Testis (tissue), 2 donors: ENCODE measurements around the gene FXR1.

Experiments used
- POLR2A ChIP-seq: fragments of 450-650 bp; IDR thresholded peaks from one replicate; pipeline ENCODE4 v1.6.1; 2017; ENCODE audit warnings: antibody characterized with exemption, mild to moderate bottlenecking, moderate library complexity
- TF ChIP-seq, protein P1 (sequence below), 3 experiments: fragments of 450-650 bp in 2 of 3; fragments of 200-600 bp in 1 of 3; sonication (generic) in 1 of 3; IDR thresholded peaks; one replicate each; pipeline ENCODE4 v1.5.1; 2016 to 2019; ENCODE audit warnings: antibody characterized with exemption in 3 of 3, mild to moderate bottlenecking in 2 of 3, moderate library complexity in 1 of 3

DNA sequence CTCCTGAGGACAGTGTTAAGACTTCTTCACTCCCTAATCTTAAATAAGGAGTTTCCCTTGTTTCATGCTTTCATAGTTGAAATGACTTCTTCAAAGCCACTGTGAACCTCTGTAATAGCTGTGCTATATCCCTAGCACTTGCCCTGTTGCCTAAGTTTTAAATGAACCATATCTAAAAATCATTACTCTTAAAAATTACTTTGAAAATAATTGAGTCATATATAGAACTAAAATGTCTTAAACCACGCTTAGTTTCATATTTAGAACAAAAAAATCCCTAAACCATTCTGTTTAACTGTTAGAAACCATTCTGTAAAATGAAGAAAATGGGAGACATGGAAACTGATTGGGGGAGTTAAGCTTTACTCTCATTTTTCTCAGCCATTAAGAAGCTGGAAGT lies 47.2 kb downstream of the FXR1 start:
- TF ChIP-seq POLR2A, result no peak
- TF ChIP-seq, protein P1, sequence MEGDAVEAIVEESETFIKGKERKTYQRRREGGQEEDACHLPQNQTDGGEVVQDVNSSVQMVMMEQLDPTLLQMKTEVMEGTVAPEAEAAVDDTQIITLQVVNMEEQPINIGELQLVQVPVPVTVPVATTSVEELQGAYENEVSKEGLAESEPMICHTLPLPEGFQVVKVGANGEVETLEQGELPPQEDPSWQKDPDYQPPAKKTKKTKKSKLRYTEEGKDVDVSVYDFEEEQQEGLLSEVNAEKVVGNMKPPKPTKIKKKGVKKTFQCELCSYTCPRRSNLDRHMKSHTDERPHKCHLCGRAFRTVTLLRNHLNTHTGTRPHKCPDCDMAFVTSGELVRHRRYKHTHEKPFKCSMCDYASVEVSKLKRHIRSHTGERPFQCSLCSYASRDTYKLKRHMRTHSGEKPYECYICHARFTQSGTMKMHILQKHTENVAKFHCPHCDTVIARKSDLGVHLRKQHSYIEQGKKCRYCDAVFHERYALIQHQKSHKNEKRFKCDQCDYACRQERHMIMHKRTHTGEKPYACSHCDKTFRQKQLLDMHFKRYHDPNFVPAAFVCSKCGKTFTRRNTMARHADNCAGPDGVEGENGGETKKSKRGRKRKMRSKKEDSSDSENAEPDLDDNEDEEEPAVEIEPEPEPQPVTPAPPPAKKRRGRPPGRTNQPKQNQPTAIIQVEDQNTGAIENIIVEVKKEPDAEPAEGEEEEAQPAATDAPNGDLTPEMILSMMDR (IDR thresholded peaks at IDR 0.05), result no peak
